ENCODE results near the gene ESPN.

- TF ChIP-seq CTCF (IDR thresholded peaks at IDR 0.05) (no peak), POLR2A (IDR thresholded peaks at IDR 0.05) (no peak)
These were observed 3.1 kb downstream of the ESPN start for GRCh38 chr1:6427441-6428390.

Data from adrenal gland (tissue), 5 donors.